K562 (cell line): ENCODE data around the gene GFRA4. TPM values are rescaled to one million over a fixed set of nuclear protein-coding genes. Genes with fewer than 3 reads are reported as not detected.

Source experiments
- ATAC-seq: fragments of 200-7000 bp; cut with Tn5 transposase; 3 replicates; pipeline ENCODE4 v1.9.1; 2020; ENCODE audit warnings: moderate library complexity
- BruUV-seq: library from RNA; stranded (reverse); fragments of 400-500 nt; replicated peaks from 2 replicates; lab custom pipeline; 2021; lab: Mats Ljungman, UMichigan
- CTCF ChIA-PET: fragments of 300-600 bp; formaldehyde crosslinking; extraction: SDS; loops from one replicate; lab custom pipeline; 2021; ENCODE audit warnings: low intra/inter-chr PET ratio; lab: Yijun Ruan, JAX
- POLR2A ChIA-PET: fragments of 300-600, 350-650 bp; sonication (Branson Sonifier 250); formaldehyde crosslinking; extraction: SDS; loops from one replicate; lab custom pipeline; 2021; ENCODE audit warnings: antibody characterized with exemption, inconsistent platforms; lab: Yijun Ruan, JAX
- DNase-seq, 4 experiments: peaks; one replicate each; pipeline versions ENCODE4 v3.0.0 to v3.0.0-alpha.2; 2011 to 2018; ENCODE audit warnings: low spot score in 3 of 4, mixed read lengths in 3 of 4; ENCODE audit errors: extremely low read depth in 1 of 4
- FAIRE-seq: peaks from 2 replicates; lab custom pipeline; 2011; peaks lifted over from hg19 to GRCh38; lab: Jason Lieb, UNC
- H2AFZ ChIP-seq: 2 replicates; pipeline ENCODE4 v1.6.0; 2011; ENCODE audit warnings: low read depth, low read length, control low read depth, inconsistent platforms
- H3K27ac ChIP-seq: fragments of 200-600 bp; 3 replicates; pipeline ENCODE4 v1.8.0; 2011; ENCODE audit warnings: low read depth, mild to moderate bottlenecking, control low read depth, inconsistent platforms, low read length, moderate library complexity, mixed read lengths; ENCODE audit errors: extremely low read depth
- H3K27me3 ChIP-seq, 2 experiments: fragments of 300-600 bp in 1 of 2; 2 replicates in 1 of 2; 3 replicates in 1 of 2; pipeline versions ENCODE4 v1.6.0 to v1.8.0; 2011; ENCODE audit warnings: inconsistent platforms in 2 of 2, low read length in 2 of 2, mild to moderate bottlenecking in 1 of 2, mixed read lengths in 1 of 2, moderate library complexity in 1 of 2; ENCODE audit not compliant: control insufficient read depth in 2 of 2, insufficient read depth in 2 of 2
- H3K36me3 ChIP-seq: fragments of 300-600 bp; 3 replicates; pipeline ENCODE4 v1.8.0; 2011; ENCODE audit warnings: mild to moderate bottlenecking, low read length, inconsistent platforms; ENCODE audit not compliant: control insufficient read depth, insufficient read depth
- H3K4me1 ChIP-seq, 2 experiments: fragments of 200-600 bp in 1 of 2; replicated peaks in 1 of 2; 2 replicates in 1 of 2; 3 replicates in 1 of 2; pipeline versions ENCODE4 v1.5.1 to v1.8.0; 2011; ENCODE audit warnings: inconsistent platforms in 2 of 2, low read length in 2 of 2, mild to moderate bottlenecking in 1 of 2, mixed read lengths in 1 of 2, moderate library complexity in 1 of 2; ENCODE audit not compliant: control insufficient read depth in 2 of 2, insufficient read depth in 2 of 2
- H3K4me2 ChIP-seq: 2 replicates; pipeline ENCODE4 v1.6.1; 2011; ENCODE audit warnings: low read length, control low read depth, inconsistent platforms, mixed read lengths; ENCODE audit not compliant: insufficient read depth
- H3K4me3 ChIP-seq: fragments of 200-600 bp; sonication (generic), shearing (Covaris generic); 2 replicates; pipeline ENCODE4 v1.5.1; 2016; ENCODE audit warnings: control low read depth, inconsistent platforms
- H3K79me2 ChIP-seq: fragments of 200-600 bp; 3 replicates; pipeline ENCODE4 v1.8.0; 2011; ENCODE audit warnings: low read length, inconsistent platforms; ENCODE audit not compliant: control insufficient read depth, insufficient read depth
- H3K9ac ChIP-seq, 2 experiments: 2 replicates each; pipeline versions ENCODE4 v1.6.0 to v1.6.1; 2011; ENCODE audit warnings: low read depth in 2 of 2, low read length in 2 of 2, control low read depth in 1 of 2, inconsistent platforms in 1 of 2, mild to moderate bottlenecking in 1 of 2, mixed read lengths in 1 of 2; ENCODE audit not compliant: insufficient read depth in 1 of 2
- H3K9me1 ChIP-seq: one replicate; pipeline ENCODE4 v1.6.0; 2011; ENCODE audit warnings: inconsistent platforms, mild to moderate bottlenecking, low read length, moderate library complexity; ENCODE audit not compliant: control insufficient read depth, insufficient read depth
- H3K9me3 ChIP-seq: replicated peaks from 2 replicates; pipeline ENCODE4 v1.5.1; 2011; ENCODE audit warnings: low read depth, low read length, inconsistent platforms; ENCODE audit not compliant: control insufficient read depth, insufficient read depth
- H4K20me1 ChIP-seq: replicated peaks from 2 replicates; pipeline ENCODE4 v1.6.1; 2011; ENCODE audit warnings: low read length, inconsistent platforms, mixed read lengths; ENCODE audit not compliant: control insufficient read depth, insufficient read depth
- HMG20A ChIP-seq: fragments of 450-650 bp; formaldehyde crosslinking; conservative IDR thresholded peaks from 2 replicates; pipeline ENCODE4 v1.4.0; 2020; ENCODE audit warnings: mild to moderate bottlenecking, mixed read lengths
- NCOA2 ChIP-seq, 2 experiments: fragments of 450-650 bp; IDR thresholded peaks; 2 replicates each; pipeline ENCODE4 v1.6.1; 2018; ENCODE audit warnings: mild to moderate bottlenecking in 2 of 2, moderate library complexity in 1 of 2; ENCODE audit not compliant: partially characterized antibody in 2 of 2
- NCOR1 ChIP-seq: fragments of 450-650 bp; IDR thresholded peaks from 2 replicates; pipeline ENCODE4 v1.6.1; 2016; ENCODE audit warnings: mild to moderate bottlenecking, moderate library complexity
- PHTF2 ChIP-seq: fragments of 250-450 bp; sonication (Bioruptor Pico); IDR thresholded peaks from 2 replicates; pipeline ENCODE4 v1.5.0; 2021; ENCODE audit warnings: mild to moderate bottlenecking
- ZNF165 ChIP-seq: fragments of 250-450 bp; sonication (Bioruptor Pico); IDR thresholded peaks from 2 replicates; pipeline ENCODE4 v1.4.0; 2020; ENCODE audit warnings: borderline replicate concordance
- ZNF197 ChIP-seq: fragments of 200-800 bp; sonication (Bioruptor generic); IDR thresholded peaks from 2 replicates; pipeline ENCODE4 v1.6.1; 2016; ENCODE audit warnings: low read depth, missing genetic modification characterization, missing compliant biosample characterization
- ZNF324 ChIP-seq: fragments of 250-450 bp; sonication (Bioruptor Pico); IDR thresholded peaks from 2 replicates; pipeline ENCODE4 v1.4.0; 2020; ENCODE audit warnings: mild to moderate bottlenecking
- ZNF436 ChIP-seq: fragments of 250-450, 450-650 bp; sonication (Bioruptor Pico); formaldehyde crosslinking; IDR thresholded peaks from 2 replicates; pipeline ENCODE4 v1.7.0; 2020; ENCODE audit warnings: mild to moderate bottlenecking
- ZNF511 ChIP-seq: sonication (generic); formaldehyde crosslinking; IDR thresholded peaks from 2 replicates; pipeline ENCODE4 v1.8.0; 2022; ENCODE audit warnings: mild to moderate bottlenecking, missing genetic modification reagents
- WGBS: fragments of 100-300 bp; shearing (Covaris generic); methylation state at CpG from one replicate; pipeline ENCODE4 v1.1.6; 2016; ENCODE audit warnings: low coverage, mixed read lengths; ENCODE audit not compliant: insufficient coverage; ENCODE audit errors: missing lambda C conversion rate; 5-methylcytosine and 5-hydroxymethylcytosine counted together
- in situ Hi-C: fragments of 300-500 bp; cut with MboI; formaldehyde crosslinking; loops from 4 replicates; pipeline ENCODE4 v1.15.0; 2018; ENCODE audit warnings: inconsistent platforms, mixed read lengths
- intact Hi-C: fragments of 100-400 bp; cut with micrococcal nuclease; formaldehyde crosslinking; loops from 2 replicates; pipeline ENCODE4 v1.14.2; 2022
- polyA plus RNA-seq, 8 experiments: library from polyadenylated mRNA; depleted of rRNA in 4 of 8; stranded (reverse) in 5 of 8; unstranded in 3 of 8; fragments of >200 nt; fragmentation: Nextera tagmentation in 2 of 8; fragmentation: Illumina TruSeq in 1 of 8; extraction: Ambion mirVana in 2 of 8; extraction: Trizol in 1 of 8; gene quantifications; 2 replicates each; pipeline versions ENCODE4 v1.2.1 to v1.2.3, GENCODE V29; 2011 to 2014; ENCODE audit warnings: inconsistent platforms in 1 of 8, missing spikeins in 1 of 8
- total RNA-seq, 7 experiments: library from RNA; depleted of rRNA in 6 of 7; stranded (reverse); fragments of >200 nt in 6 of 7; fragmentation: Illumina TruSeq in 2 of 7; extraction: Trizol in 2 of 7; gene quantifications; 2 replicates each; pipeline versions ENCODE4 v1.2.1 to v1.2.3, GENCODE V29; 2011 to 2021; ENCODE audit warnings: low replicate concordance in 1 of 7
- TF ChIP-seq, protein P1 (sequence below): fragments of 250-450 bp; sonication (Bioruptor Pico); IDR thresholded peaks from 2 replicates; pipeline ENCODE4 v1.4.0; 2020; ENCODE audit warnings: mild to moderate bottlenecking, moderate library complexity
- TF ChIP-seq, protein P2 (sequence below): fragments of 450-650 bp; IDR thresholded peaks from 2 replicates; pipeline ENCODE4 v1.6.1; 2016; ENCODE audit warnings: missing biosample characterization, missing genetic modification characterization
- TF ChIP-seq, protein P3 (sequence below): IDR thresholded peaks from 3 replicates; pipeline ENCODE4 v1.6.1; 2011; ENCODE audit warnings: borderline replicate concordance, mild to moderate bottlenecking; ENCODE audit not compliant: insufficient read length, insufficient read depth
- TF ChIP-seq, protein P4 (sequence below): sonication (generic); formaldehyde crosslinking; IDR thresholded peaks from 2 replicates; pipeline ENCODE4 v1.8.1; 2022; ENCODE audit warnings: missing genetic modification reagents

The GFRA4 gene
- total and polyA plus RNA-seq, 9 of the 15 experiments (the other 6 are each of a cell fraction or from before 2014, with no cell fraction given) = not detected

DNA sequence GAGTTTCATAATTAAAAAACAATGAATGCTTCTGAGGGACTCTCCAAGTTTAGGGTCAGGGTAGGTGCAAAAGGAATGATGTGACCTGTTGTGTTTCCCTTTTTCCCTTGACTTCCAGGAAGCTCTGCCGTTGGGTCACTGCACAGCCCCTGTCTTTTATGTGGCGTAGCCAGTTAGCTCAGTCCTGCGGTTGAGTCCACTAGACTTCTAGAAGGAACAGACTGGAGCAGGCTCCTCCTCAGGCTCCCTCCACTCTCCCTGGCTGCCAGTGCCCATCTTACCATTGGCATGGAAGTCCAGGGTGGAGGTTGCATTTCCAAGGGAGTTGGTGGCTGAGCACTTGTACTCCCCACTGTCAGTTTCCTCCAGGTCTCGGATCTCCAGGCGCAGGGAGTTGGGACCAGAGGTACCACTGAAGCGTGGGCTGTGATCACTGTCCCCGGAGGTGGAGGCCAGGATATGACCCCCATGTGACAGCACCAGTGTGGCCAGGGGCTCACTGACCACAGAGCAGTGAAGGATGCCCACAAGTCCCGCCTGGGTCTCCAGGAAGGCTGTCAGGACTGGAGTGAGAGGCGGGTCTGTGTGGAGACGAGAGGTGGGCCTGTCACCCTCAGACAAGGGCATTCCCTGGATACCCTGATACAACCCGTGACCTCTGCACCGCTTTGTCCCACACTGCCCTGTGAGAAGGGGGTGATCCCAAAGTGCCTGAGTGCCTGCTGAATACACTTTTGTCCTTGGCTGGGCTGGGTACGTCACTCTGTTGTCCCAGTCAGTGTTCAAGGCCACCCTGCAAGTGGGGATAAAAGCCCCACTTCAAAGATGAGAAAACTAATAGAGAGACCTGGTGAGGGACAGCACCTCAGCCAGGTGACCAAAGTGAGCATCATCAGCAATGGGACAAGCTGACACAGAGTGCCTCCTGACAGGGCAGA is 38.1 kb upstream of the GFRA4 start (continued):
- TF ChIP-seq, protein P1, sequence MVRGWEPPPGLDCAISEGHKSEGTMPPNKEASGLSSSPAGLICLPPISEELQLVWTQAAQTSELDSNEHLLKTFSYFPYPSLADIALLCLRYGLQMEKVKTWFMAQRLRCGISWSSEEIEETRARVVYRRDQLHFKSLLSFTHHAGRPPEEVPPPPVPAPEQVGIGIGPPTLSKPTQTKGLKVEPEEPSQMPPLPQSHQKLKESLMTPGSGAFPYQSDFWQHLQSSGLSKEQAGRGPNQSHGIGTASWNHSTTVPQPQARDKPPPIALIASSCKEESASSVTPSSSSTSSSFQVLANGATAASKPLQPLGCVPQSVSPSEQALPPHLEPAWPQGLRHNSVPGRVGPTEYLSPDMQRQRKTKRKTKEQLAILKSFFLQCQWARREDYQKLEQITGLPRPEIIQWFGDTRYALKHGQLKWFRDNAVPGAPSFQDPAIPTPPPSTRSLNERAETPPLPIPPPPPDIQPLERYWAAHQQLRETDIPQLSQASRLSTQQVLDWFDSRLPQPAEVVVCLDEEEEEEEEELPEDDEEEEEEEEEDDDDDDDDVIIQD (CRISPR knock-in tag) = no peak
- TF ChIP-seq HMG20A (CRISPR knock-in tag) (no peak), ZNF324 (CRISPR knock-in tag) (no peak), ZNF197 (CRISPR knock-in tag) (no peak)
- TF ChIP-seq, all 486 proteins: peak for 0

GRCh38 chr20:3699037-3699436 is 35.8 kb upstream of the GFRA4 start:
- CTCF ChIA-PET = no interaction called here
- Histone ChIP-seq H4K20me1 (no peaks in the 10 kb centered on the region), H3K27ac (no peak overlapping the region), H3K9me3 (no peaks in the 10 kb centered on the region), H3K4me3 (no peak overlapping the region), H3K4me1 (peaks cover 0 to 15% of the 10 kb centered on the region in 2 experiments; a peak in 2 of 5 replicates), H3K4me2 (no peak overlapping the region), H3K79me2 (no peaks in the 10 kb centered on the region), H3K27me3 (peaks cover 0 to 47% of the 10 kb centered on the region in 2 experiments; a peak in 3 of 5 replicates), H3K9ac (no peak overlapping the region), H2AFZ (no peak overlapping the region), H3K9me1 (no peaks in the 10 kb centered on the region), H3K36me3 (no peaks in the 10 kb centered on the region)
- intact Hi-C loops = no loop called here
- no TSS peak for BruUV-seq
- FAIRE-seq = no peak
- no peak for DNase-seq
- ATAC-seq = no peak
- 8% methylated on average over 10 of the region's 16 CpGs for WGBS
- POLR2A ChIA-PET = interaction anchor here (0.7 kb wide), 1 partner anchor 1459 kb away, joined by 3 read pairs; no protein-coding TSS in a partner anchor
- in situ Hi-C loops = no loop called here
- no peak for TF ChIP-seq PHTF2 (CRISPR knock-in tag)
- TF ChIP-seq, protein P2, sequence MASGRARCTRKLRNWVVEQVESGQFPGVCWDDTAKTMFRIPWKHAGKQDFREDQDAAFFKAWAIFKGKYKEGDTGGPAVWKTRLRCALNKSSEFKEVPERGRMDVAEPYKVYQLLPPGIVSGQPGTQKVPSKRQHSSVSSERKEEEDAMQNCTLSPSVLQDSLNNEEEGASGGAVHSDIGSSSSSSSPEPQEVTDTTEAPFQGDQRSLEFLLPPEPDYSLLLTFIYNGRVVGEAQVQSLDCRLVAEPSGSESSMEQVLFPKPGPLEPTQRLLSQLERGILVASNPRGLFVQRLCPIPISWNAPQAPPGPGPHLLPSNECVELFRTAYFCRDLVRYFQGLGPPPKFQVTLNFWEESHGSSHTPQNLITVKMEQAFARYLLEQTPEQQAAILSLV (tag) = no peak
- TF ChIP-seq, protein P3, sequence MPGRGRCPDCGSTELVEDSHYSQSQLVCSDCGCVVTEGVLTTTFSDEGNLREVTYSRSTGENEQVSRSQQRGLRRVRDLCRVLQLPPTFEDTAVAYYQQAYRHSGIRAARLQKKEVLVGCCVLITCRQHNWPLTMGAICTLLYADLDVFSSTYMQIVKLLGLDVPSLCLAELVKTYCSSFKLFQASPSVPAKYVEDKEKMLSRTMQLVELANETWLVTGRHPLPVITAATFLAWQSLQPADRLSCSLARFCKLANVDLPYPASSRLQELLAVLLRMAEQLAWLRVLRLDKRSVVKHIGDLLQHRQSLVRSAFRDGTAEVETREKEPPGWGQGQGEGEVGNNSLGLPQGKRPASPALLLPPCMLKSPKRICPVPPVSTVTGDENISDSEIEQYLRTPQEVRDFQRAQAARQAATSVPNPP = no peak
- no peak for TF ChIP-seq ZNF324 (CRISPR knock-in tag)
- TF ChIP-seq ZNF165 (CRISPR knock-in tag) = no peak
- TF ChIP-seq, protein P4, sequence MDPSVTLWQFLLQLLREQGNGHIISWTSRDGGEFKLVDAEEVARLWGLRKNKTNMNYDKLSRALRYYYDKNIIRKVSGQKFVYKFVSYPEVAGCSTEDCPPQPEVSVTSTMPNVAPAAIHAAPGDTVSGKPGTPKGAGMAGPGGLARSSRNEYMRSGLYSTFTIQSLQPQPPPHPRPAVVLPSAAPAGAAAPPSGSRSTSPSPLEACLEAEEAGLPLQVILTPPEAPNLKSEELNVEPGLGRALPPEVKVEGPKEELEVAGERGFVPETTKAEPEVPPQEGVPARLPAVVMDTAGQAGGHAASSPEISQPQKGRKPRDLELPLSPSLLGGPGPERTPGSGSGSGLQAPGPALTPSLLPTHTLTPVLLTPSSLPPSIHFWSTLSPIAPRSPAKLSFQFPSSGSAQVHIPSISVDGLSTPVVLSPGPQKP (CRISPR knock-in tag) = no peak
- TF ChIP-seq NCOR1 = no peak
- no peak for TF ChIP-seq ZNF511 (CRISPR knock-in tag)
- no peak for TF ChIP-seq ZNF436 (CRISPR knock-in tag)
- no peak for TF ChIP-seq NCOA2 (IDR thresholded peaks at IDR 0.05; ENCODE audit: partially characterized antibody in 2 of 2)
